ENCODE results near the gene SPTBN4. TPM values are rescaled to one million over a fixed set of nuclear protein-coding genes. Genes with fewer than 3 reads are reported as not detected.

The SPTBN4 gene
- total RNA-seq, 1 donor: 0.72 TPM

- Histone ChIP-seq H2AFZ (ENCODE audit: low read length) (peak overlapping the region; percentile 70), H4K20me1 (ENCODE audit: insufficient read depth, low read length) (no peaks in the 10 kb centered on the region), H3K4me2 (ENCODE audit: insufficient read depth, low read length) (peak overlapping the region; percentile 76), H3K4me1 (ENCODE audit: insufficient read depth, low read length) (peaks cover 16% of the 10 kb centered on the region), H3K27me3 (ENCODE audit: insufficient read depth, low read length) (peaks cover 7% of the 10 kb centered on the region), H3K4me3 (ENCODE audit: insufficient read depth, low read length) (peak overlapping the region; percentile 67), H3K36me3 (ENCODE audit: insufficient read depth, low read length) (no peaks in the 10 kb centered on the region), H3K79me2 (ENCODE audit: insufficient read depth, low read length) (no peaks in the 10 kb centered on the region), H3K27ac (ENCODE audit: low read depth, low read length) (no peak overlapping the region), H3K9me3 (ENCODE audit: low read depth, low read length) (no peaks in the 10 kb centered on the region)
- no peak for TF ChIP-seq CTCF (IDR thresholded peaks at IDR 0.05; ENCODE audit: extremely low read depth, low read depth, low read length)
- DNase-seq (ENCODE audit: insufficient read length, low spot score, missing footprints): peak; percentile 83
Measured at GRCh38 chr19:40567040-40567749, 100.4 kb downstream of the SPTBN4 start.

GRCh38 chr19:40567750-40568494 is 101.1 kb downstream of the SPTBN4 start:
- DNase-seq (ENCODE audit: insufficient read length, low spot score, missing footprints): peak; percentile 84
- no peaks in the 10 kb centered on the region for H4K20me1 ChIP-seq (ENCODE audit: insufficient read depth, low read length)
- peak overlapping the region; percentile 76 for H3K4me2 ChIP-seq (ENCODE audit: insufficient read depth, low read length)
- no peaks in the 10 kb centered on the region for H3K79me2 ChIP-seq (ENCODE audit: insufficient read depth, low read length)
- no peak for TF ChIP-seq CTCF (IDR thresholded peaks at IDR 0.05; ENCODE audit: extremely low read depth, low read depth, low read length)
- H3K9me3 ChIP-seq (ENCODE audit: low read depth, low read length): no peaks in the 10 kb centered on the region
- H3K36me3 ChIP-seq (ENCODE audit: insufficient read depth, low read length): no peaks in the 10 kb centered on the region
- no peak overlapping the region for H3K27ac ChIP-seq (ENCODE audit: low read depth, low read length)
- peak overlapping the region; percentile 70 for H2AFZ ChIP-seq (ENCODE audit: low read length)
- peaks cover 16% of the 10 kb centered on the region for H3K4me1 ChIP-seq (ENCODE audit: insufficient read depth, low read length)
- peak overlapping the region; percentile 67 for H3K4me3 ChIP-seq (ENCODE audit: insufficient read depth, low read length)
- H3K27me3 ChIP-seq (ENCODE audit: insufficient read depth, low read length): peaks cover 7% of the 10 kb centered on the region

- Histone ChIP-seq H3K4me3 (ENCODE audit: insufficient read depth, low read length) (peak overlapping the region; percentile 78), H4K20me1 (ENCODE audit: insufficient read depth, low read length) (no peaks in the 10 kb centered on the region), H3K27ac (ENCODE audit: low read depth, low read length) (peak overlapping the region; percentile 97), H3K27me3 (ENCODE audit: insufficient read depth, low read length) (peaks cover 4% of the 10 kb centered on the region), H2AFZ (ENCODE audit: low read length) (peak overlapping the region; percentile 94), H3K36me3 (ENCODE audit: insufficient read depth, low read length) (no peaks in the 10 kb centered on the region), H3K4me2 (ENCODE audit: insufficient read depth, low read length) (peak overlapping the region; percentile 96), H3K79me2 (ENCODE audit: insufficient read depth, low read length) (no peaks in the 10 kb centered on the region), H3K4me1 (ENCODE audit: insufficient read depth, low read length) (peaks cover 16% of the 10 kb centered on the region), H3K9me3 (ENCODE audit: low read depth, low read length) (no peaks in the 10 kb centered on the region)
- DNase-seq (ENCODE audit: insufficient read length, low spot score, missing footprints): peak; percentile 100
- peak; percentile 27 for TF ChIP-seq CTCF (IDR thresholded peaks at IDR 0.05; ENCODE audit: extremely low read depth, low read depth, low read length)
Measured at GRCh38 chr19:40570313-40571004, 103.7 kb downstream of the SPTBN4 start.

GRCh38 chr19:40571005-40571318 is 104.2 kb downstream of the SPTBN4 start:
- Histone ChIP-seq H3K4me1 (ENCODE audit: insufficient read depth, low read length) (peaks cover 16% of the 10 kb centered on the region), H3K79me2 (ENCODE audit: insufficient read depth, low read length) (no peaks in the 10 kb centered on the region), H3K27me3 (ENCODE audit: insufficient read depth, low read length) (peaks cover 4% of the 10 kb centered on the region), H3K36me3 (ENCODE audit: insufficient read depth, low read length) (no peaks in the 10 kb centered on the region), H3K4me2 (ENCODE audit: insufficient read depth, low read length) (peak overlapping the region; percentile 53), H4K20me1 (ENCODE audit: insufficient read depth, low read length) (no peaks in the 10 kb centered on the region), H3K9me3 (ENCODE audit: low read depth, low read length) (no peaks in the 10 kb centered on the region), H3K27ac (ENCODE audit: low read depth, low read length) (no peak overlapping the region), H3K4me3 (ENCODE audit: insufficient read depth, low read length) (no peak overlapping the region), H2AFZ (ENCODE audit: low read length) (peak overlapping the region; percentile 25)
- no peak for TF ChIP-seq CTCF (IDR thresholded peaks at IDR 0.05; ENCODE audit: extremely low read depth, low read depth, low read length)
- DNase-seq (ENCODE audit: insufficient read length, low spot score, missing footprints): no peak

Measured in osteoblast (primary cell).